GM18505 (cell line): ENCODE measurements around the gene GGCT.
"Not testable (repeated sequence)": the region's sequence is repeated elsewhere in the genome, so short reads cannot be mapped to it uniquely, and the experiment has no call there.

Experiments used
- ATAC-seq: cut with Tn5 transposase; IDR thresholded peaks from one replicate; pipeline ENCODE4 v1.9.1; 2021; ENCODE audit not compliant: unreplicated experiment
- POLR2A ChIP-seq: IDR thresholded peaks from 4 replicates; pipeline ENCODE4 v1.6.1; 2011; ENCODE audit warnings: borderline replicate concordance; ENCODE audit not compliant: insufficient read depth, insufficient read length; ENCODE audit errors: extremely low read depth

GGCT gene

GRCh38 chr7:30505174-30505697, 607 bp upstream of the GGCT start:
- TF ChIP-seq POLR2A = no peak
- ATAC-seq = peak; percentile 24

- TF ChIP-seq POLR2A = no peak
- ATAC-seq = no peak
Measured at GRCh38 chr7:30503274-30504212, 1.1 kb downstream of the GGCT start.

DNA sequence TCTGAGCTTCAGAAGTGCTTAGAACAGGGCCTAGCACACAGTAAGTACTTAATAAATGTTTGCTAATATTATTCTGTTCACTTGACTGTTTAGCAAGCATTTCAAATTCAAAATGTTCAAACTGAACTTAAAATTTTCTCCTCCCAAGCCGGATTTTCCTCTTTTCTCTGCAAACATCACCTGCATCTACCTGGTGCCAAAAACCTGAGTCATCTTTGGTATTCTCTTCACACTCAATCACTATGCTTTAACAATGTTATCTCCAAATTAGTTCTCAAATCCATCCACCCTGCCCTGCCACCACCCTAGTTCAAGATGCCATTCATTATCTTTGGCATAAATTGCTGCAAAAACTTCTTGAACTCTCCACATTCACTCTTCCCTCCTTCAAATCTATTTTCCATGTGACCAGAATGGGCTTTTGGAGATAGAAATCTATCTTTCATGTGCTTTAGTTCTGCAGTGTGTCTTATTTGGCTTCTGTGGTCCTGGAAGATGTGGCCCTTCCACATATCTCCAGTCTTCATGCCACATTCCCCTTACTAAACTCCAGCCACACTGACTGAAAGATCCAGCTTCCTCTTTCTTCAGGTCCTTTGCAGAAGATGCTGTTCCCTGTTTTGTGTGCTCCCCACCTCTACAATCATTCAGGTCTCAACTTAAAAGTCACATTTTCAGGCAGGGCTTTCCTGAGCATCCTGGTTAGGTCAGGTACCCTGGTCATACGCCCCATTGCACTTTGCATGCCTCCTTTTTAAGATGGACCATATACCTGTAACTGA, 2.0 kb downstream of the GGCT start:
- no peak for TF ChIP-seq POLR2A
- no peak for ATAC-seq

GRCh38 chr7:30501264-30501663, 3.4 kb downstream of the GGCT start:
- no peak for ATAC-seq
- TF ChIP-seq POLR2A = no peak

- ATAC-seq = no peak
- no peak for TF ChIP-seq POLR2A
Measured at GRCh38 chr7:30493228-30493627, 11.4 kb downstream of the GGCT start.

DNA sequence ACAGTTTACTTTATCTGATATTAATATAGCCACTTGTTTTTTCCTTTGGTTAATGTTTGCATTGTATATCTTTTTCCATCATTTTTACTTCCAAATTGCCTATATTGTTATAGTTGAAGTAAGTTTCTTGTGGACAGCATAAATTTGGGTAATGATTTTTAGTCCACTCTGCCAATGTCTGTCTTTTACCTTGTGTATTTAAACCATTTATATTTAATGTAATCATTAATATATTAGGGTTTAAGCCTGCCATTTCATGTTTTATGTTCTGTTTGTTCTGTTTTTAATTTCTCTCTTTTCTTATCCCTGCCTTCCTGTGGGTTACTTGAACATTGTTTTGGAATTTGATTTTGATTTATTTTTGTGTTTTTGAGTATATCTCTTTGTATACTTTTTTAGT, 13.2 kb downstream of the GGCT start:
- no peak for ATAC-seq
- no peak for TF ChIP-seq POLR2A

- no peak for ATAC-seq
- no peak for TF ChIP-seq POLR2A
Measured at GRCh38 chr7:30487371-30487770, 17.3 kb downstream of the GGCT start.

DNA sequence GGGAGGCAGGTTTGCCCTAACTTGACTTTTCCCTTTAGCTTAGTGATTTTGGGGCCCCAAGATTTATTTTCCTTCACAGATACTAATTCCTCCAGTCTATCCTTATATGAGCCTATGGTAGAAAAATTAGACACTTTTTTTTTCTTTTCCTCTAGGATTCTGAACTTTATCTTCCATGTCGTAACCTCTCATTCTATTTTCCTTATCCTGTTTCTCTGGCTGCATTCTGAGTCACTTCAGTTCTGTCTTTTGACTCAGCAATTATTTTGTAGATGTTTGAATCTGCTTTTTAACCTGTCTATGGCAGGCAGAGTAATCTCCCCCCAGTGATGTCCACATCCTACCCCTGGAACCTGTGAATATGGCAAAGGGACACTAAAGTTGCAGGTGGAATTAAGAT, 19.0 kb downstream of the GGCT start:
- no peak for TF ChIP-seq POLR2A
- no peak for ATAC-seq

GRCh38 chr7:30481416-30481815, 23.2 kb downstream of the GGCT start:
- ATAC-seq = not testable (repeated sequence)

DNA sequence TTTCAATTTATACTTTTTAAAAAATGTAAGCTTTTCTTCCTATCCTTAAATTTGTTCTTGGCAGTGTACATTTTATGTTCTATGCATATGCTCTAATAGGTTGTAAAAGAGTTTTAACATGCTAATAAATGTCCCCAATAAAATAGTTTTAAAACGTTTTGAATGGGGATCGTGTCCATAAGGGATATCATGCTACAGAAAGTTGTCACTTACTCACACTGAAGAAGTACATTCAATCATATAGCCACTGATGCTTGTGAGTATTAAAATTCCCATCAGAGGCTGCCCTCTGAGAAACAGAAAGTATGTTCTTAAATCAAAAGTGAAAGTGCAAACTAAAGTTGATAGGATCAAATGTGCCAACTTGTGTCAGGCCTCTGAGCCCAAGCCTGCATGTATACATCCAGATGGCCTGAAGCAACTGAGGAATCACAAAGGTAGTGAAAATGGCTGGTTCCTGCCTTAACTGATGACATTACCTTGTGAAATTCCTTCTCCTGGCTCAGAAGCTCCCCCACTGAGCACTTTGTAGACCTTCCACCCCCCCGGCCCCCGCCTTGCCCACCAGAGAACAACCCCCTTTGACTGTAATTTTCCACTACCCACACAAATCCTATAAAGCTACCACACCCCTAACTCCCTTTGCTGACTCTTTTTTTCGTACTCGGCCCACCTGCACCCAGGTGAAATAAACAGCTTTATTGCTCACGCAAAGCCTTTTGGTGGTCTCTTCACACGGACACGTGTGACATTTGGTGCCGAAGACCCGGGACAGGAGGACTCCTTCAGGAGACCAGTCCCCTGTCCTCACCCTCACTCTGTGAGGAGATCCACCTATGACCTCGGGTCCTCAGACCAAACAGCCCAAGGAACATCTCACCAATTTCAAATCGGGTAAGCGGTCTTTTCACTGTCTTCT, 25.2 kb downstream of the GGCT start:
- no peak for TF ChIP-seq POLR2A
- ATAC-seq = no peak

GRCh38 chr7:30478349-30479201, 26.1 kb downstream of the GGCT start, which contains the start of gene NOD1:
NOD1 (minus strand) TSS chr7:30478784; CDS start chr7:30456921, 21,863 bp downstream.
- peak; percentile 72 for TF ChIP-seq POLR2A
- ATAC-seq = peak; percentile 86
